Common myeloid progenitor, CD34-positive (primary cell): ENCODE measurements around the gene GPC5.

Experiments
- CTCF ChIA-PET: fragments of 350-600 bp; sonication (Branson Sonifier 250); formaldehyde crosslinking; loops from one replicate; lab custom pipeline; 2021; ENCODE audit warnings: antibody characterized with exemption; lab: Charles Lee
- POLR2A ChIA-PET: fragments of 350-600 bp; sonication (Branson Sonifier 250); formaldehyde crosslinking; loops from one replicate; lab custom pipeline; 2021; ENCODE audit warnings: antibody characterized with exemption; lab: Charles Lee
- DNase-seq, 3 donors: peaks; one replicate each; pipeline versions ENCODE4 v3.0.0 to v3.0.0-alpha.2; 2013
- H3K27ac ChIP-seq, 2 experiments: 1 replicate in 1 of 2; 2 replicates in 1 of 2; pipeline ENCODE4 v1.7.0; 2013; ENCODE audit warnings: inconsistent platforms in 2 of 2, low read length in 2 of 2, mild to moderate bottlenecking in 2 of 2, low read depth in 1 of 2, moderate library complexity in 1 of 2; ENCODE audit not compliant: severe bottlenecking in 2 of 2, insufficient read depth in 1 of 2, poor library complexity in 1 of 2
- H3K27me3 ChIP-seq, 5 experiments: replicated peaks in 2 of 5; 1 replicate in 3 of 5; 2 replicates in 2 of 5; pipeline versions ENCODE4 v1.6.1 to v1.7.0; 2013; ENCODE audit warnings: low read length in 4 of 5, mild to moderate bottlenecking in 2 of 5, moderate library complexity in 2 of 5, inconsistent platforms in 1 of 5; ENCODE audit not compliant: insufficient read depth in 5 of 5, control insufficient read depth in 4 of 5
- H3K36me3 ChIP-seq, 4 experiments: 1 replicate in 2 of 4; 2 replicates in 2 of 4; pipeline versions ENCODE4 v1.6.1 to v1.7.0; 2013; ENCODE audit warnings: low read length in 3 of 4, control low read depth in 1 of 4, mild to moderate bottlenecking in 1 of 4; ENCODE audit not compliant: control insufficient read depth in 4 of 4, insufficient read depth in 4 of 4
- H3K4me1 ChIP-seq, 4 experiments: 1 replicate in 3 of 4; 2 replicates in 1 of 4; pipeline versions ENCODE4 v1.6.1 to v1.7.1; 2013; ENCODE audit warnings: low read length in 3 of 4, mild to moderate bottlenecking in 3 of 4, control low read depth in 1 of 4, inconsistent platforms in 1 of 4, moderate library complexity in 1 of 4; ENCODE audit not compliant: control insufficient read depth in 4 of 4, insufficient read depth in 4 of 4; ENCODE audit errors: control extremely low read depth in 1 of 4
- H3K4me3 ChIP-seq, 7 experiments: 1 replicate in 4 of 7; 2 replicates in 3 of 7; pipeline versions ENCODE4 v1.5.1 to v1.7.0; 2013; ENCODE audit warnings: mild to moderate bottlenecking in 7 of 7, low read length in 6 of 7, moderate library complexity in 6 of 7, inconsistent platforms in 2 of 7, low read depth in 2 of 7, control low read depth in 1 of 7; ENCODE audit not compliant: insufficient read depth in 4 of 7, control insufficient read depth in 1 of 7; ENCODE audit errors: extremely low read depth in 1 of 7
- H3K9me3 ChIP-seq, 5 experiments: 1 replicate in 4 of 5; 2 replicates in 1 of 5; pipeline versions ENCODE4 v1.6.1 to v1.7.1; 2013; ENCODE audit warnings: low read length in 4 of 5, mild to moderate bottlenecking in 2 of 5, inconsistent platforms in 1 of 5, low read depth in 1 of 5, moderate library complexity in 1 of 5; ENCODE audit not compliant: control insufficient read depth in 4 of 5, insufficient read depth in 2 of 5; ENCODE audit errors: control extremely low read depth in 1 of 5
- WGBS: methylation state at CpG from one replicate; pipeline ENCODE4 v1.1.5; 2013; ENCODE audit not compliant: insufficient coverage; 5-methylcytosine and 5-hydroxymethylcytosine counted together

GPC5 gene

GRCh38 chr13:92612892-92613291 is 1214.5 kb downstream of the GPC5 start:
- no peak for DNase-seq
- H3K4me1 ChIP-seq, result no peaks in the 10 kb centered on the region
- ChIA-PET CTCF (no interaction called here), POLR2A (no interaction called here)
- no peak overlapping the region for H3K4me3 ChIP-seq
- WGBS, result 100% methylated on average over 2 of the region's 3 CpGs
- no peaks in the 10 kb centered on the region for H3K36me3 ChIP-seq
- no peaks in the 10 kb centered on the region for H3K27me3 ChIP-seq
- no peak overlapping the region for H3K27ac ChIP-seq
- no peaks in the 10 kb centered on the region for H3K9me3 ChIP-seq

- Histone ChIP-seq H3K36me3 (no peaks in the 10 kb centered on the region), H3K27ac (no peak overlapping the region), H3K4me1 (no peaks in the 10 kb centered on the region), H3K9me3 (no peaks in the 10 kb centered on the region), H3K27me3 (no peaks in the 10 kb centered on the region), H3K4me3 (no peak overlapping the region)
- CTCF ChIA-PET, result no interaction called here
- no peak for DNase-seq
- POLR2A ChIA-PET, result no interaction called here
Observed at GRCh38 chr13:92613921-92614320, 1215.5 kb downstream of the GPC5 start.

- ChIA-PET CTCF (no interaction called here), POLR2A (no interaction called here)
- no peak overlapping the region for H3K27ac ChIP-seq
- H3K9me3 ChIP-seq, result no peaks in the 10 kb centered on the region
- H3K4me1 ChIP-seq, result no peaks in the 10 kb centered on the region
- no peak for DNase-seq
- H3K4me3 ChIP-seq, result no peak overlapping the region
- H3K36me3 ChIP-seq, result no peaks in the 10 kb centered on the region
- WGBS, result 100% methylated on average over 1 of the region's 5 CpGs
- H3K27me3 ChIP-seq, result no peaks in the 10 kb centered on the region
Observed at GRCh38 chr13:92621985-92622384, 1223.6 kb downstream of the GPC5 start.

GRCh38 chr13:92622905-92623304 is 1224.5 kb downstream of the GPC5 start:
- DNase-seq, result no peak
- Histone ChIP-seq H3K27me3 (no peaks in the 10 kb centered on the region), H3K4me3 (no peak overlapping the region), H3K4me1 (no peaks in the 10 kb centered on the region), H3K9me3 (no peaks in the 10 kb centered on the region), H3K27ac (no peak overlapping the region), H3K36me3 (no peaks in the 10 kb centered on the region)
- POLR2A ChIA-PET, result no interaction called here
- 100% methylated on average over 3 of the region's 3 CpGs for WGBS
- CTCF ChIA-PET, result no interaction called here

- WGBS, result 93% methylated on average over 3 of the region's 4 CpGs
- Histone ChIP-seq H3K36me3 (no peaks in the 10 kb centered on the region), H3K4me3 (no peak overlapping the region), H3K27me3 (no peaks in the 10 kb centered on the region), H3K9me3 (no peaks in the 10 kb centered on the region), H3K27ac (no peak overlapping the region), H3K4me1 (no peaks in the 10 kb centered on the region)
- no peak for DNase-seq
- CTCF ChIA-PET, result no interaction called here
- POLR2A ChIA-PET, result no interaction called here
Observed at GRCh38 chr13:92626274-92626673, 1227.9 kb downstream of the GPC5 start.

GRCh38 chr13:92640936-92641335 is 1242.5 kb downstream of the GPC5 start:
- H3K4me1 ChIP-seq, result no peaks in the 10 kb centered on the region

GRCh38 chr13:92649140-92649813 is 1250.9 kb downstream of the GPC5 start:
- Histone ChIP-seq H3K27ac (no peak overlapping the region), H3K36me3 (no peaks in the 10 kb centered on the region), H3K27me3 (no peaks in the 10 kb centered on the region), H3K4me1 (no peaks in the 10 kb centered on the region), H3K4me3 (no peak overlapping the region), H3K9me3 (no peaks in the 10 kb centered on the region)
- DNase-seq, result no peak
- ChIA-PET POLR2A (no interaction called here), CTCF (no interaction called here)

More at GRCh38 chr13:92640936-92641335, 1242.5 kb downstream of the GPC5 start:
- Histone ChIP-seq H3K27me3 (no peaks in the 10 kb centered on the region), H3K36me3 (no peaks in the 10 kb centered on the region), H3K9me3 (peaks cover 0 to 2% (median 0%) of the 10 kb centered on the region in 5 experiments), H3K4me3 (no peak overlapping the region), H3K27ac (no peak overlapping the region)
- ChIA-PET POLR2A (no interaction called here), CTCF (no interaction called here)
- 100% methylated on average over 1 of the region's 5 CpGs for WGBS
- no peak for DNase-seq
